HG02970 (cell line): ENCODE results near the gene C2CD2L.
"Not testable (repeated sequence)": the region's sequence is repeated elsewhere in the genome, so short reads cannot be mapped to it uniquely, and the experiment has no call there.

Experiments
- ATAC-seq: cut with Tn5 transposase; IDR thresholded peaks from one replicate; pipeline ENCODE4 v1.9.1; 2021; ENCODE audit warnings: mild to moderate bottlenecking, moderate library complexity, moderate number of reproducible peaks; ENCODE audit not compliant: unreplicated experiment, low FRiP score

Gene C2CD2L

DNA sequence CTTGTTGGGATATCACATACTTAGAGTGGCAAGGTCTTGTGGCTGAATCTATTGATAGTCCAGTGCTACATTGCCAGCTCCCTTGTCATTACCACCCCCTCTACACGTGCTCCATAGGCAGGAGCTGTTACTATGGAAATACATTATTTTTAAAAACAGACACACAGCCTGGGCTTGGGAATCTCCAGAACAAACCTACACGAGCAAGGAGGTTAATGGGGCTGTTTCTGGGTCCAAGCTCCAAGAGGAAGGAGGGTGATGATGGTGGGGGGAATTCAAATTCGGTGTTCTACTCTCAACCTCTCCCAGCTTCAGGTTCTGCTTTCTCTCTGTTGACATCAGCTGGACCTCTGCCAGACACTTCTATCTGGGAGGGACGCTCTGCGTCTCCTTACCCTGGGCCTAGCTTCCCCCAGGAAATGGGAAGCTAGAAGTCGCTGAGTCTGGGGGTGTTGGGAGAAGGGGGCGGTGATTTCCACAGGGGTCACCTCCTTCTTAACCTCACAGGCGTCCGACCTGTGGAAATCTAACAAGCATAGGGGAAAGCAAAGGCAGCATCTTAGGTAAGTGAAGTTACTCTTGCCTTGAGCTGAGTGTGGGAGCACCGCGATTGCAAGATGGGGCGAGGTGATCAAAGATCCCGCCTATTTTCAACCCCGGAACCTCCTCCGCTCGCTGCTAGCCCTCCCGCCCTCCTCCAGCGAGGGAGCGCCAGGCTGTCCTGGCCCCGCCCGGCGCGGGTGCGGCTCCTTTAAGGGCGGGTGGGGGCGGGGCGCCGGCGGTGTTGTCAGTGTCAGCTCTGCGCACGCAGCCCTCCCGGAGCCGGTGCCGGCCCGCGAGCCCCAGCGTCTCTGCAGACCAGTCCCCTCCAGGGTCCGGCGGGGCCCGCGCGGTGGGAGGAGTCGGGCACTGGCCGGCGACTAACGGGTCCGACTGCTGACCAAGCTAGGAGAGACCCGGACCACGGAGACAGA is at the start of gene C2CD2L:
Gene C2CD2L, plus strand, starts transcription at position 781 of the 974 bp plus-strand sequence. CDS start 398 bp downstream, outside the sequence.
- peak; percentile 57 for ATAC-seq

DNA sequence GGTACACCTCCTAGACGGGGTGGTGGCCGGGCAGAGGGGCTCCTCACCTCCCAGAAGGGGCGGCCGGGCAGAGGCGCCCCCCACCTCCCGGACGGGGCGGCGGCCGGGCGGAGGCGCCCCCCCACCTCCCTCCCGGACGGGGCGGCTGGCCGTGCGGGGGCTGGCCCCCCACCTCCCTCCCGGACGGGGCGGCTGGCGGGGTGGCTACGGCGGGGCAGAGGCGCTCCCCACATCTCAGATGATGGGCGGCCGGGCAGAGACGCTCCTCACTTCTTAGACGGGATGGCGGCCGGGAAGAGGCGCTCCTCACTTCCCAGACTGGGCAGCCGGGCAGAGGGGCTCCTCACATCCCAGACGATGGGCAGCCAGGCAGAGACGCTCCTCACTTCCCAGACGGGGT is 48.0 kb upstream of the C2CD2L start:
- not testable (repeated sequence) for ATAC-seq

DNA sequence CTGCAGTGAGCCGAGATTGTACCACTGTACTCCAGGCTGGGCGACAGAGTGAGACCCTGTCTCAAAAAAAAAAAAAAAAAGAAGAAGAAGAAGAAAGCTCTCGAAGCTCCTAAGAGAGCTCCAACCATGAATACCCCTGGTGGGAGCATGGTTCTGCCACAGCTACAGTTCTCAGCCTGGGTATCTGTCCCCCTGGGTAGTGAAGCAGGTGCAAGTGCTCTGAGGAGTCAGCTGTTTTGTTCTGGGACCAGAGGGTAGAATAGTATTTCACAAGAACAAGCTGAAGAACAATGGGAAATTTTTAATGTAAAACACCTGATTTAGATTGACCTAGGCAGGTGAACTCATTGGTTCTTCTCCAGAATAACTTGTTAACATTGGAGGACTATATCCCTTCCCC is 45.9 kb upstream of the C2CD2L start:
- ATAC-seq: no peak

DNA sequence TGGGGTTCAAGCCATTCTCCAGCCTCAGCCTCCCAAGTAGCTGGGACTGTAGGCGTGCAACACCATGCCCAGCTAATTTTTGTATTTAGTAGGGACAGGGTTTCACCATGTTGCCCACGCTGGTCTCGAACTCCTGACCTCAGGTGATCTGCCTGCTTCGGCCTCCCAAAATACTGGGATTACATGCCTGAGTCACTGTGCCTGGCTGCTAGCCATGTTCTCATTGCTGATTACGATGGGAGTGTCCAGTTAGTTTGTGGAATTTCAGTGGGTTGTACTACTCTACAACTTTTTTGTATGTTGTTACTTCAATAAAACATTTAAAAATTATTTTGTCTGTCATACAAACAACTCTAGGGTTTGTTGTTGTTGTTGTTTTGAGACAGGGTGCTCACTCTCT is 44.4 kb upstream of the C2CD2L start:
- ATAC-seq: no peak

DNA sequence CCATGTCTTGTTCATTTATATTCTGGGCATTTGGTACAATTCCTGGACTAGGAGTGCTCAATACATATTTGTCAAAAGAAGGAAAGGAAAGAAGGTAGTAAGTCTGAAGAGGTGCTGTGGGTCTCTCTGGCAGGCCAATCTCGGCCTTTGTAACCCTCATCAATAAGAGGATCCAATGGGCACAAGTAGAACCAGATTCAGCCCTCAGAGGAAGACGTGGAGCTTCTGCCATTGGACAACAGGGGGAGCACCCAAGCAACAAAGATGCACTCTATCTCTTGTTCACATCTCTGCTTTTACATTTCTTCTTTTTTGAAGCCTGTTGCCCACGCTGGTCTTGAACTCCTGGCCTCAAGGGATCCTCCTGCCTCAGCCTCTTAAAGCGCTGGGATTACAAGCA is 41.8 kb upstream of the C2CD2L start:
- no peak for ATAC-seq

DNA sequence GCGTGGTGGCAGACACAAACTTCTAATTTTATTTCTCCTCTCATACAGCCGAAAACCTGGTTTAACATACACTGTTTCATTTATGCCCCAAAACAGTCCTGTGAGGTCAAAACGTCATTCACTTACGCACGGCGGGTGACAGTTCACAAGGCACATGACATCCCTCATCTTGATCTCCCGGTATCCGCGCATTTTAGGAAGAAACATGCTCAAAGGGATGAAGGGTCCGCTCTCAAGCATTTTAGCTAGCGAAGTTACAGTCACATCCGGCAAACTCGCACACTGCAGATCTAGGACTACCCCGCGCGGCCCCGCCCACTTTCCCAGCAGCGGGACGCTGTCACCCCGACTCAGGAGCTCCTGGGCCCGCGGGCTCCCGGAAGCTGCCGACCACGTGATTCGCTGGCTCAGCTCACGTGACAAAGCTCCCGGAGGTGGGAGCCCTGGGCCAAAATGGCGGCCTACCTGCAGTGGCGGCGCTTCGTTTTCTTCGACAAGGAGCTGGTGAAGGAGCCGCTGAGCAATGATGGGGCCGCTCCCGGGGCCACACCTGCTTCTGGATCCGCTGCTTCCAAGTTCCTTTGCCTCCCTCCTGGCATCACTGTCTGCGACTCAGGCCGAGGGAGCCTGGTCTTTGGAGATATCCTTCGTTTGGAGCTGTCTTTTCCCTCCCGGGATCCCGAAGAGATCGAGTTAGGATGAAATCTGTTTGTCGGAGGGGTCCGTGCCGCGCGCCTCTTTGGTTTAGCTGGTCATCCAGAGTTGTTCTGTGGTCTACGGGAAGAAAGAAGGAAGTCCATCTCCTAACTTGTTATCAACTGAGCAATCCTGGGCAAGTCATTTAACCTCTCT is 39.5 kb upstream of the C2CD2L start, which contains the start of gene VPS11:
Gene VPS11, plus strand, starts transcription at position 448 of the 852 bp plus-strand sequence. Its CDS starts 6 bp downstream, at position 454.
- ATAC-seq: peak; percentile 93

DNA sequence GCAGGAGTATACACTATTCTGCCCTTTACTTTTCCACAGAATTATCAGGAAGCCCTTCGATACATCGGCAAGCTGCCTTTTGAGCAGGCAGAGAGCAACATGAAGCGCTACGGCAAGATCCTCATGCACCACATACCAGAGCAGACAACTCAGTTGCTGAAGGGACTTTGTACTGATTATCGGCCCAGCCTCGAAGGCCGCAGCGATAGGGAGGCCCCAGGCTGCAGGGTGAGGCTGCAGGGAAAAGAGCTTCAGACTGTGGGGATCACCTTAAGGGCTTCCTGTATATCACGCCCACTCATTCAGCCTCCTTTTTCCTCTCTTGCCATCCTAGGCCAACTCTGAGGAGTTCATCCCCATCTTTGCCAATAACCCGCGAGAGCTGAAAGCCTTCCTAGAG is 29.3 kb upstream of the C2CD2L start:
- no peak for ATAC-seq

DNA sequence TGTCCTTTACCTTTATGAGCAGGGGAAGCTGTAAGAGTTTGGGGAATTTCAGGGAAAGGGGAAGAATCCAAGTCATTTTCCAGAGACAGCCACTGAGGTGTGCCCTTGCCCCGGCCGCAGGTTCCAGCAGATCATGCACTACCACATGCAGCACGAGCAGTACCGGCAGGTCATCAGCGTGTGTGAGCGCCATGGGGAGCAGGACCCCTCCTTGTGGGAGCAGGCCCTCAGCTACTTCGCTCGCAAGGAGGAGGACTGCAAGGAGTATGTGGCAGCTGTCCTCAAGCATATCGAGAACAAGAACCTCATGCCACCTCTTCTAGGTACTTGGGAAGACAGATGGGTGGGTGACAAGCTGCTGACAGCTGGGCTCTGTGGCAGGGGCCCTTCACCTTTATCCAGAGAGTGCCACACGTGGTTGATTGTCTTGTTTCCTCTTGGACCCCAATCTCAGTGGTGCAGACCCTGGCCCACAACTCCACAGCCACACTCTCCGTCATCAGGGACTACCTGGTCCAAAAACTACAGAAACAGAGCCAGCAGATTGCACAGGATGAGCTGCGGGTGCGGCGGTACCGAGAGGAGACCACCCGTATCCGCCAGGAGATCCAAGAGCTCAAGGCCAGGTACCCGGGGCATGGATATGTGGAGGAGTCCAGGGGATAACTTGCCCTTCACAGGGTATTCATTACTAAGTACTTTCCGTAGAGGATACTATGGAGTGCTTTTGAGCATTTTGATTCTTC is 28.3 kb upstream of the C2CD2L start:
- no peak for ATAC-seq

DNA sequence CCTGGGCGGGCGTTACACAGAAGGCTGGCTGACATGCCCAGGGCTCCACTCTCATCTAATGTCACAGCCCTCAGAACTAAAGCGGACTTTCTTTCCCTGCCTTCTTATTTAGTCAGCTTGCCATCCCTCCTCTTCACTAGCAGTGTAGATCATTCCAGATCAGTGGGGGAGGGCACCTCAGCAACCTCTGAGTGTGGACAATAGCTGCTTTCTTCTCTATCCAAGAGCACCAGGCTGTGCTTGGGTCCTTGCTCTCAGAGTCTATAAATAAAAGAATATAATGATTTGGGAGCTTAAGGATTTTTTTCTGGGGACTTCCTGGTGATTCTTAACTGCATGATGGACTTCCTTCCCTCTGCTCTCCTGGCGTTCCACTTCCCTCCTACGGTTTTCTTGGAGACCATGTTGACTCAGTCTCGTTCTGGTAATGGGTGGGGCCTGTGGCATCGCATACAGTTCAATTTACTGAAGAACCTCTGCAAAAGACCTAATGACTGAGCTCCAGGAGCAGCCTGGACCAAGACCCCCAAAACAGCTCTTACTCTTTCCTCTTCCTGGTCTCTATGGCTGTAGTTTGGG is 25.4 kb upstream of the C2CD2L start:
- ATAC-seq: no peak

DNA sequence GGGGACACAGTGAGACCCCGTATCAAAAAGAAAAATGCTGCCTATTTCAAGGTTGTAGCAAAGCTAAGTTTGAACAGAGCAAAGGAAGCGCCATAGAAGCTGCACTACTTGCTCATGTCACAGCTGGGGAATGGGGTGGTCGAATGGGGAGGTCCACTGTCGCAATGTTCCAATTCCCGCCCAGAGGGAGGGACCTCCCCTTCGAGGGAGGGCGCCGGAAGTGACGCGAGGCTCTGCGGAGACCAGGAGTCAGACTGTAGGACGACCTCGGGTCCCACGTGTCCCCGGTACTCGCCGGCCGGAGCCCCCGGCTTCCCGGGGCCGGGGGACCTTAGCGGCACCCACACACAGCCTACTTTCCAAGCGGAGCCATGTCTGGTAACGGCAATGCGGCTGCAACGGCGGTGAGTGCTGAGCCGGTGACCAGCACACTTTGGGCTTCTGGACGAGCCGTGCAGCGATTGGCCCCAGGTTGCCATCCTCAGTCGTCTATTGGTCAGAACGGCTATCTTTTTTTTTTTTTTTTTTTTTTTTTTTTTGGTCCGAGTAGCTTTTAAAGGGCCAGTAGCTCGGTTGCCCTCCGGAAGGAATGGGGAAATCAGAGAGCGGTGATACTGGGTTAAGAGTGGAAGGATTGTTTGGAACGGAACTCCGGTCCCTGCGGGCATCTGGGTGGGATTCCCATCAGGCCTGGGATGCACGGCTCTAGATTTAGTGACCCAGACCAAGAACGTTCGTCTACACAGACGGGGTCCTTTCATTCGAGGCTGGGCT is 22.3 kb upstream of the C2CD2L start, which contains the start of gene HMBS:
Gene HMBS, plus strand, starts transcription at position 219 of the 774 bp plus-strand sequence. Its CDS starts 153 bp downstream, at position 372.
- ATAC-seq: peak; percentile 73

DNA sequence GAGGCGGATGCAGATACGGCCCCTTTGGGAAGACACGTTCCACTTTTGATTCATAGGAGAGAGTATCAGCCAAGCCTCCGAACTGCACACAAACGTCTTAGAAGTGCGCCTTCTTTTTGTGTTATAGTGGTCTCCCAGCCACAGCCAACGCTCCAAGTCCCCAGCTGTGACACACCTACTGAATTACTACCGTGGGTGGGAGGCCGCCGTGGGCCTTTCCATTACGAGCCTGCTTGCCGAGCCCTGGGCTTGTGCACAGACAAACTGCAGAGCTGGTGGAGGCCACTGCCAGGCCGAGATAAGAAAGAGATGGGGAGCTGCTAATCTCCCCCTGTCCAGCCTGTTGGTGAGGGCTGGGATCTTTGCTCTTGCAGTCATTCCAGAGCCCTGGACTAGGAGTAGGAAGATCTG is 21.7 kb upstream of the C2CD2L start:
- ATAC-seq: peak; percentile 15

DNA sequence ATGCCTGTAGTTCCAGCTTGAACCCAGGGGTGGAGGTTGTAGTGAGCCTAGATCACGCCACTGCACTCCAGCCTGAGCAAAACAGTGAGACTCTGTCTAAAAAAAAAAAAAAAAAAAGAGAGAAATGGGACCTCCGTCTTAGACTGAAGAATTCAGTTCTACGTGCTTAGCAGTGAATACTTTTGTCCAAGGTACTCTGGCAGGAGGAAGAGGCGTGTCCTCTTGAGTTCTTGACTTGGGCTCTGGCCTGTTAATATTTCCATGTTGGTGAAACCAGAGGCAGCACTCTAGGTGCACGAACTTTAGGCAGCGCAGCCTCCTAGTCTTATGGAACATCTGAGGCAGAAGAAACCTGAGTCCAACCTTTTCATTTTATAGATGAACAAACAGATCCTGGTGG is 20.0 kb upstream of the C2CD2L start:
- no peak for ATAC-seq

DNA sequence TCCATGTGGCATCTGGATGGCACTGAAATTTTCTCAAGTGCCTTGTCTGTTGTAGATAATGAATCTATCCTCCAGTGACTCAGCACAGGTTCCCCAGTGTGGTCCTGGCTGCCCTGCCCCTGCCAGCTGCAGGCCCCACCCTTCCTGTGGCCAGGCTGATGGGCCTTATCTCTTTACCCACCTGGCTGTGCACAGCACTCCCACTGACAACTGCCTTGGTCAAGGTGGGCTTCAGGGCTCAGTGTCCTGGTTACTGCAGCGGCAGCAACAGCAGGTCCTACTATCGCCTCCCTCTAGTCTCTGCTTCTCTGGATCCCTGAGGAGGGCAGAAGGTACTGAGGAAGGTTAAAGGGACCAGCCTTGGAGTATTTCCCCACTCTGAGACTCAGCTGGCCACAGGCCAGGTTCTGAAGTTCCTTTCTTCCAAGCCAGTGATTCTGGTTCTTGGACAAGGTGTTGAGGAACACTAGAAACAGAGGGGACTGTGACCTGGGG is 19.4 kb upstream of the C2CD2L start:
- ATAC-seq: no peak

DNA sequence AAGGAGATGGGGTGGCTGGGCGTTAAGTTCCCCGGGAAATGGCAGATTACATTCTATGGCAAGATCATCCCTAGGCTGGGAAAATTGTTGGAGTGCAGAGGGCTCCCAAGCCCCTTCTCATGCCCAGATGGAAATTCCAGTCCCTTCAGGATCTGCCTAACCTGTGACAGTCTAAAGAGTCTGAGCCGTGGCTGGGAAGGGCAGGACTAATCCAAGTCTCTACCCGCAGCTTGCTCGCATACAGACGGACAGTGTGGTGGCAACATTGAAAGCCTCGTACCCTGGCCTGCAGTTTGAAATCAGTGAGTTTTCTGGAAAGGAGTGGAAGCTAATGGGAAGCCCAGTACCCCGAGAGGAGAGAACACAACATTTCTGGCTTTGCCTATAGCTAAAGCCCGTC is 18.7 kb upstream of the C2CD2L start:
- ATAC-seq: no peak

DNA sequence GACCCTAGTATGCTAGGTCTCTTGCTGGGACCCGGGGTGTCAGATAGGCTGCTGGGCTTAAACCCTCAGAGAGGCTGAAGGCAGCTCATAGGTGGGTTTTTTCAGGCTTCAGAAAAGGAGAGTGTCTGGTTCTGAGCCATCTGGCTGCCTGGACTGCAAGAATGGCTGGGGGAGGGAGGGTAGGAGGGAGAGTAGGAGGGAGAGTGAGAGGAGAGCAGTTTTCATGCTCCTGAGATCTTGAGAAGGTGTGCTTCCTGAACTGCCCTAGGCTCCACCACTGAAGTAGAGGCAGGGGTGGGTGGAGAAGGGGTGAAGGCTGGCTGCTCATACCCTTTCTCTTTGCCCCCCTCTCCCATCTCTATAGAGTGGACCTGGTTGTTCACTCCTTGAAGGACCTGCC is 17.8 kb upstream of the C2CD2L start:
- no peak for ATAC-seq

DNA sequence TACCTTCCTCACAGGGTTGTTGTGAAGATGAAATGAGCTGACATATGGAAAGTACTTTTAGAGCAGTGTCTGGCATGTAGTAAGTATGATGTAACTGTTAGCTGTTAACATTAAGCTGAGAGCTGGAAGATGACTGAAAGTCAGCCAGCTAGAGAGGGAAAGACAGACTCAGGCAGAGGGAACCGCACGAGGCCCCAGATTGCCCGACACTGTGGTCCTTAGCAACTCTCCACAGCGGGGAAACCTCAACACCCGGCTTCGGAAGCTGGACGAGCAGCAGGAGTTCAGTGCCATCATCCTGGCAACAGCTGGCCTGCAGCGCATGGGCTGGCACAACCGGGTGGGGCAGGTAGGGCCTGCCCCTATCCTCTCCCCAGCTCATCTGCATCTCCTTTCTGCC is 16.0 kb upstream of the C2CD2L start:
- ATAC-seq: no peak

DNA sequence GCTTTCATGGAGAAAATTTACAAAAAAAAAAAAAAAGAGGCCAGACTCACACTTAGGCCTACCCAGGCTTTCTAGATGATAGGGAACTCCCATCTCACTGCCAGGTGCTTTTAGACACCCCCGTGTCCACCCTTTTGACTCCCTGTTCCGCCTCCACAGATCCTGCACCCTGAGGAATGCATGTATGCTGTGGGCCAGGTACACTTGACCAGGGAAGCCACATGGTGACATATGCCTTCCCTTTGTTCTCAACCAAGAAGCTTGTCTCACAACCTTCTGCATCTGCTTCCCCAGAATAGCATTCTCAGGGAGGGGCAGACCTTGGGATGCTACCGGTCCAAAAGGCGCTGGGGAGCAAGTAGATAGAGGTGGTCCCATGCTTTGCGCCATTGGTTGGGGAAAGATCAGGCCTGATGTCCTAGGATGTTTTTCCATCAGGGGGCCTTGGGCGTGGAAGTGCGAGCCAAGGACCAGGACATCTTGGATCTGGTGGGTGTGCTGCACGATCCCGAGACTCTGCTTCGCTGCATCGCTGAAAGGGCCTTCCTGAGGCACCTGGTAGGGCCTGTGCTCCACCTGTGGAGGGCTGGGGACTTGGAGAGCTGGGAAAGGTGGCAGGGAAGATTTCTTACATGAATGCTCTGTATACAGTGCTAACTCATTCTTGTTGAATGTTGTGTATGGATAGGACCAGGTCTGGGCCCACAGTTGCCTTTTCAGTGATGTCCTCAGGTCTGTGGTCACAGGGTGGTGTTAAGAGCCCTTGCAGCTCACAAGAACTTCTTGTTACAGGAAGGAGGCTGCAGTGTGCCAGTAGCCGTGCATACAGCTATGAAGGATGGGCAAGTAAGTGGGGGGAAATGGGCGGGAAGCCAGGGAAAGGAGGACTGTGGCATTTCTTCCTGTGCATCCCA is 14.9 kb upstream of the C2CD2L start:
- ATAC-seq: no peak
